Measurements from ENCODE around the gene NACC2. TPM values are rescaled to one million over a fixed set of nuclear protein-coding genes. Genes with fewer than 3 reads are reported as not detected.

NACC2 gene
- total RNA-seq, 2 donors from 2014 or later = 24.5 to 55.2 TPM

GRCh38 chr9:136132512-136133050 lies 37.5 kb upstream of the NACC2 start:
- intact Hi-C loops (cut with DNase I) = no loop called here
- no peak for DNase-seq (ENCODE audit: low spot score)
- TF ChIP-seq POLR2AphosphoS5 (IDR thresholded peaks at IDR 0.05) = no peak
- TF ChIP-seq CTCF (IDR thresholded peaks at IDR 0.05) = no peak
- TF ChIP-seq POLR2A (IDR thresholded peaks at IDR 0.05) = no peak
- Histone ChIP-seq H3K27me3 (replicated peaks; ENCODE audit: insufficient read depth) (no peaks in the 10 kb centered on the region), H3K9me3 (no peaks in the 10 kb centered on the region), H3K4me1 (replicated peaks) (no peaks in the 10 kb centered on the region), H3K36me3 (no peaks in the 10 kb centered on the region), H3K4me3 (peak overlapping the region in 1 of 2 donors; percentile 33), H3K27ac (no peak overlapping the region)
- WGBS = 20% methylated on average over 28 of the region's 52 CpGs

DNA sequence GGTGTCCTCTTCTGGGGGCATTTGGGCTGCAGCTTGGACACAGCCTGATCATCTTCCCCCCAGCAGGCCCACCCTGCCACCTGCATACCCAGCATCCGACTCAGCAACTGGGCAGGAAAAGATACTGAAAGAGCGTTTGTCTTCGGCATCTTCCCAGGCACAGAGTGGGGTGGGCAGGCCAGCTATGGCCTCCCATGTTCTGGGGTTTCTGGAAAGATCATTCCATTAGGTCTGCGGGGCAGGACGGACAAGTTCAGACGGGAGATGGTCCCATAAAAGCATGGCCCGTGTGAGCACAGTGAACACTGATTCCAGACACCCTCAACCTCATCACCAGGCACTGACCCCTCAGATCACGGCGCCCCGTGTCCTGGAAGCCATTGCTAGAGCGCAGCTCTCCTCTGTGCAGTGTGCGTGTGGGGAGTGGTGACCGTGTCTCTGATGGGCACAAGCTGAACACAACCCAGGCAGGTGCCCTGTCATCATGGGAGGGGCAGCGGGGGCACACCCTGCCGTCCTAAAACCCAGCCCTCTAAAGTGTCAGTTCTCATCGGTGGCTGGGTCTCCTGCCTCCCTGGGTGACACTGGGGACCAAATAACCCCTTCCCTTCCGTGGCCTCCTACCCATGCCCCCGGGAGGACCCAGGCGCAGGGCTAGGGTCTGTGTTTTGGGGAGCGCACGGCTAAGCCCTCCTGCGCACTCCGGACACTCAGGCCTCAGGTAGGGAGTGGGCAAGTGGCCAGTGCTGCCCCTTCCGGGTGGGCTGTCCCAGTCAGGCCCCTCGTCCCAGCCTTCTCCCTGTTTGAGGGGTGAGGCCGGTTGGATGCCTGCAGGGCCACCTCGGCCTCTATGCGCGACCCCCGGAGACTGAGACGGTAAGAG lies 36.8 kb upstream of the NACC2 start:
- 59% methylated on average over 22 of the region's 31 CpGs for WGBS
- intact Hi-C loops (cut with DNase I) = no loop called here
- DNase-seq (ENCODE audit: low spot score) = no peak
- Histone ChIP-seq H3K9me3 (no peaks in the 10 kb centered on the region), H3K27ac (no peak overlapping the region), H3K4me1 (replicated peaks) (no peaks in the 10 kb centered on the region), H3K27me3 (replicated peaks; ENCODE audit: insufficient read depth) (no peaks in the 10 kb centered on the region), H3K36me3 (no peaks in the 10 kb centered on the region), H3K4me3 (no peak overlapping the region)
- TF ChIP-seq POLR2A (IDR thresholded peaks at IDR 0.05) (no peak), CTCF (IDR thresholded peaks at IDR 0.05) (no peak), POLR2AphosphoS5 (IDR thresholded peaks at IDR 0.05) (no peak)

DNA sequence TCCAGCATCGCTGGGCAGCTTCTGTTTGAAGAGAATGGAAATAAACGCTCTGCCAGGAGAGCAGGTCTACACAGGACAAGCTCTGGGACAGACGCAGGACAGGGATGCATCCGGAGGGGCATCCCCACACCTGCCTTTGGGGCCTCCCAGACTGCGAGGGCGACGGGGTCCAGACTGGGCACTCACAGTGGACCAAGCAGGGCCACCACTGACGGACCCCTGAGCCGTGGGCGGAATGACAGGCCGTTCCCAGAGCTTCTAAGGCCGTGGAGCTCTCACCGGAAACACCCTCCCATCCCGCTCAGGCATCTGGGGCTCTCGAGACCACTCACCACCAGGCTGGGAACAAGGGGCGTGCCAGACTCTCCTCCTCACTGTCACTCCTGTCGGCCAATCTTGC lies 34.1 kb upstream of the NACC2 start:
- DNase-seq (ENCODE audit: low spot score) = no peak
- Histone ChIP-seq H3K36me3 (no peaks in the 10 kb centered on the region), H3K4me1 (replicated peaks) (no peaks in the 10 kb centered on the region), H3K4me3 (no peak overlapping the region), H3K27ac (no peak overlapping the region), H3K9me3 (no peaks in the 10 kb centered on the region), H3K27me3 (replicated peaks; ENCODE audit: insufficient read depth) (no peaks in the 10 kb centered on the region)
- WGBS = 50% methylated on average over 17 of the region's 17 CpGs
- intact Hi-C loops (cut with DNase I) = loop anchor here (10.0 kb wide), 1 partner anchor 524 kb away; no protein-coding TSS in a partner anchor
- no peak for TF ChIP-seq CTCF (IDR thresholded peaks at IDR 0.05)
- no peak for TF ChIP-seq POLR2AphosphoS5 (IDR thresholded peaks at IDR 0.05)
- TF ChIP-seq POLR2A (IDR thresholded peaks at IDR 0.05) = no peak

DNA sequence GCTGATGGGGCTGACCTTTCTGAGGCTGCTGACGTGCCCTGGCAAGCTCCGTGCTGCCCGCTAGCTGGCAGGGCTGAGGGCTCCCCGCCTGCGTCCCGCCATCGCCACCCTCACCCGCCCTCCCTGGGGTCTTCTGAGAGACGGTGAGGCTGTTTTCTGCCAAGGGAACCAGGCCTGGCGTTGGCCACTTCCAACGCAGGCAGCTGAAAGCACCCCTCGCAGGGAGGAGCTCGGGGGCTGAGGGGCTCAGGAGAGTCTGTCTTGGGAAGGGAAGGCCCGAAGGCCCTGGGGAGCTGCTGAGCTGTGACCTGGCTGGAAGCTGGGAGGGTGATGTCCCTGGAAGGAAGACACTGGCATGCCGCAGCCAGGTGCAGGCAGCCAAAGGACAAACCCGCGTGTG lies 33.3 kb upstream of the NACC2 start:
- Histone ChIP-seq H3K4me3 (no peak overlapping the region), H3K9me3 (no peaks in the 10 kb centered on the region), H3K36me3 (no peaks in the 10 kb centered on the region), H3K4me1 (replicated peaks) (no peaks in the 10 kb centered on the region), H3K27me3 (replicated peaks; ENCODE audit: insufficient read depth) (no peaks in the 10 kb centered on the region), H3K27ac (no peak overlapping the region)
- intact Hi-C loops (cut with DNase I) = loop anchor here (10.0 kb wide), 1 partner anchor 524 kb away; no protein-coding TSS in a partner anchor
- no peak for TF ChIP-seq POLR2A (IDR thresholded peaks at IDR 0.05)
- TF ChIP-seq CTCF (IDR thresholded peaks at IDR 0.05) = no peak
- TF ChIP-seq POLR2AphosphoS5 (IDR thresholded peaks at IDR 0.05) = no peak
- 67% methylated on average over 17 of the region's 17 CpGs for WGBS
- no peak for DNase-seq (ENCODE audit: low spot score)

Data from prostate gland (tissue), 2 donors.